ENCODE measurements around the gene NLRP11. TPM values are rescaled to one million over a fixed set of nuclear protein-coding genes. Genes with fewer than 3 reads are reported as not detected.

Gene NLRP11
- total RNA-seq, 1 donor from 2014 or later: not detected

DNA sequence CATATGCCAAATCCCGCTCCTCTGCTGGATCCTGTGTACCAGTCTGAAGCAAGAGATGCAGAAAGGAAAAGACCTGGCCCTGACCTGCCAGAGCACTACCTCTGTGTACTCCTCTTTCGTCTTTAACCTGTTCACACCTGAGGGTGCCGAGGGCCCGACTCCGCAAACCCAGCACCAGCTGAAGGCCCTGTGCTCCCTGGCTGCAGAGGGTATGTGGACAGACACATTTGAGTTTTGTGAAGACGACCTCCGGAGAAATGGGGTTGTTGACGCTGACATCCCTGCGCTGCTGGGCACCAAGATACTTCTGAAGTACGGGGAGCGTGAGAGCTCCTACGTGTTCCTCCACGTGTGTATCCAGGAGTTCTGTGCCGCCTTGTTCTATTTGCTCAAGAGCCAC, 26.6 kb upstream of the NLRP11 start:
- Histone ChIP-seq H3K4me3 (no peak overlapping the region), H3K4me1 (no peaks in the 10 kb centered on the region), H3K27me3 (ENCODE audit: low read depth) (peaks cover 9% of the 10 kb centered on the region), H3K36me3 (no peaks in the 10 kb centered on the region), H3K27ac (replicated peaks) (no peak overlapping the region), H3K9me3 (replicated peaks) (no peaks in the 10 kb centered on the region)
- TF ChIP-seq CTCF (IDR thresholded peaks at IDR 0.05; ENCODE audit: borderline replicate concordance): no peak
- intact Hi-C loops (cut with micrococcal nuclease): no loop called here
- DNase-seq: no peak

- H3K36me3 ChIP-seq: no peaks in the 10 kb centered on the region
- TF ChIP-seq CTCF (IDR thresholded peaks at IDR 0.05; ENCODE audit: borderline replicate concordance): no peak
- H3K27me3 ChIP-seq (ENCODE audit: low read depth): peaks cover 9% of the 10 kb centered on the region
- H3K4me3 ChIP-seq: no peak overlapping the region
- DNase-seq: no peak
- no peaks in the 10 kb centered on the region for H3K9me3 ChIP-seq (replicated peaks)
- intact Hi-C loops (cut with micrococcal nuclease): no loop called here
- H3K4me1 ChIP-seq: no peaks in the 10 kb centered on the region
- no peak overlapping the region for H3K27ac ChIP-seq (replicated peaks)
Observed at GRCh38 chr19:55857974-55858373, 26.2 kb upstream of the NLRP11 start.

GRCh38 chr19:55857149-55857548, 25.4 kb upstream of the NLRP11 start:
- TF ChIP-seq CTCF (IDR thresholded peaks at IDR 0.05; ENCODE audit: borderline replicate concordance): no peak
- Histone ChIP-seq H3K4me3 (no peak overlapping the region), H3K27me3 (ENCODE audit: low read depth) (peaks cover 9% of the 10 kb centered on the region), H3K4me1 (no peaks in the 10 kb centered on the region), H3K9me3 (replicated peaks) (no peaks in the 10 kb centered on the region), H3K27ac (replicated peaks) (no peak overlapping the region), H3K36me3 (no peaks in the 10 kb centered on the region)
- no peak for DNase-seq
- intact Hi-C loops (cut with micrococcal nuclease): no loop called here

- Histone ChIP-seq H3K4me1 (no peaks in the 10 kb centered on the region), H3K9me3 (replicated peaks) (no peaks in the 10 kb centered on the region), H3K27me3 (ENCODE audit: low read depth) (no peaks in the 10 kb centered on the region), H3K36me3 (no peaks in the 10 kb centered on the region), H3K27ac (replicated peaks) (no peak overlapping the region), H3K4me3 (no peak overlapping the region)
- TF ChIP-seq CTCF (IDR thresholded peaks at IDR 0.05; ENCODE audit: borderline replicate concordance): no peak
- no peak for DNase-seq
- intact Hi-C loops (cut with micrococcal nuclease): no loop called here
Observed at GRCh38 chr19:55855160-55855559, 23.4 kb upstream of the NLRP11 start.

DNA sequence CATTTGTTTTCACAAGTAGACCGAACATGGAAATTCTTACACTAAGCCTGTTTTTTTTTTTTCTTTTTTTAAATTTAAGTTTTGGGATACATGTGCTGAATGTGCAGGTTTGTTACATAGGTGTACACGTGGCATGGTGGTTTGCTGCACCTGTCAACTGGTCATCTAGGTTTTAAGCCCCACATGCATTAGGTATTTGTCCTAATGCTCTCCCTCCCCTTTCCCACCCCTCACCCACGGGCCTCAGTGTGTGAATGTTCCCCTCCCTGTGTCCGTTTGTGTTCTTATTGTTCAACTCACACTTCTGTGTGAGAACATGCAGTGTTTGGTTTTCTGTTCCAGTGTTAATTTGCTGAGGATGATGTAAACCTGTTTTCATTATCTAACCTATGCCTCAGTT, 7.1 kb upstream of the NLRP11 start:
- H3K4me3 ChIP-seq: no peak overlapping the region
- no peak for TF ChIP-seq CTCF (IDR thresholded peaks at IDR 0.05; ENCODE audit: borderline replicate concordance)

DNA sequence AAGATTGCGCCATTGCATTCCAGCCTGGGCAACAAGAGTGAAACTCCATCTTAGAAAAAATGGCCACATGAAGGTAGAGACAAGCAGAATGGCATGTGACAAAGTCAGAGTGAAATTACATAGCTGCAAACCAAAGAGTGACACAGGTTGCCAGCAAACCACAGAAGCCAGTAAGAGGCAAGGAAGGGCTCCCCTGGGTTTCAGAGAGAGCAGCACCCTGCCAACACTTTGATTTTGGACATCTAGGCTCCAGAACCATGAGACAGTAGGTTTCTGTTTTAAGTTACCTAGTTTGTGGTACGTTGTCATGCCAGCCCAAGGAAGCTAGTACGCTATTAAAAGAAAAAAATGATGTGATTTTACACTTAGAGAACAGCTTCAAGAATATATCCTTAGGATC, 6.5 kb upstream of the NLRP11 start:
- Histone ChIP-seq H3K27ac (replicated peaks) (no peak overlapping the region), H3K27me3 (ENCODE audit: low read depth) (peaks cover 15% of the 10 kb centered on the region), H3K9me3 (replicated peaks) (peaks cover 11% of the 10 kb centered on the region), H3K4me1 (no peaks in the 10 kb centered on the region), H3K36me3 (no peaks in the 10 kb centered on the region), H3K4me3 (no peak overlapping the region)
- no peak for DNase-seq
- no peak for TF ChIP-seq CTCF (IDR thresholded peaks at IDR 0.05; ENCODE audit: borderline replicate concordance)
- intact Hi-C loops (cut with micrococcal nuclease): no loop called here

More for the DNA sequence above, 7.1 kb upstream of the NLRP11 start:
- H3K36me3 ChIP-seq: no peaks in the 10 kb centered on the region
- peaks cover 13% of the 10 kb centered on the region for H3K9me3 ChIP-seq (replicated peaks)
- no peak for DNase-seq
- H3K27ac ChIP-seq (replicated peaks): no peak overlapping the region
- H3K4me1 ChIP-seq: no peaks in the 10 kb centered on the region
- intact Hi-C loops (cut with micrococcal nuclease): no loop called here
- H3K27me3 ChIP-seq (ENCODE audit: low read depth): peaks cover 21% of the 10 kb centered on the region

All from left ventricle myocardium inferior (tissue), 1 donor.